ENCODE measurements around the gene WNT9B.

The WNT9B gene

DNA sequence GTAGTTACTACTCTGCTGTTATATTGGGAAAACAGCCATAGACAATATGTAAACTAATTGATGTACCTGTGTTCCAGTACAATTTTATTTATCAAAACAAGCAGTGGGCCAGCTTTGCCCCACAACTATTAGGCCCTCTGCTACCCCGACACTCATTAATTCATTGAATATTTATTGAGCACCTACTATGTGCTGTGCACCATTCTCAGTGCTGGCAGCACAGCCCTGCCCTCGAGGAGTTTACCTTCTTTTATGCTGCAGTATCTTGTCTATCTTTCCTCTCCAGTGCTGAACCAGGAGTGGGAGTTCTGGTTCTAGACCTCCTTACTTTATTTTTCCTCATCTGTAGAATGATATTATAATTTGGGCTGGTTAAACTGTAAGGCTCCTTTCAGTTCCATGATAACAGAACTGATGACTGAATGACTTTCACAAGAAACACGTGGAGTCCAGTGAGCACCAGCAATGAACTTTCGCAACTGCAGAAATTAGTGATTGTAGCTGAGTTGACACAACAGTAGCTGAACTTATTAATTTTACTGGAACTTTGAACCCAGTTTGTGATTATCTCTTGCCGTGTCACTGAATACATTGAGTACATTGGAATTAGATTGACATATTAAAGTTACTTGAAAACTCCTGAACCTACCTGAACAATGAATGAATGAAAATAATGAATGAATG is 73.9 kb downstream of the WNT9B start:
- no peak for DNase-seq (ENCODE audit: extremely low spot score)
- CTCF ChIA-PET, result interaction anchor here (3.7 kb wide), 1 partner anchor 16 kb away, joined by 23 read pairs; no protein-coding TSS in a partner anchor
- POLR2A ChIA-PET, result no interaction called here
- TF ChIP-seq, protein P1, sequence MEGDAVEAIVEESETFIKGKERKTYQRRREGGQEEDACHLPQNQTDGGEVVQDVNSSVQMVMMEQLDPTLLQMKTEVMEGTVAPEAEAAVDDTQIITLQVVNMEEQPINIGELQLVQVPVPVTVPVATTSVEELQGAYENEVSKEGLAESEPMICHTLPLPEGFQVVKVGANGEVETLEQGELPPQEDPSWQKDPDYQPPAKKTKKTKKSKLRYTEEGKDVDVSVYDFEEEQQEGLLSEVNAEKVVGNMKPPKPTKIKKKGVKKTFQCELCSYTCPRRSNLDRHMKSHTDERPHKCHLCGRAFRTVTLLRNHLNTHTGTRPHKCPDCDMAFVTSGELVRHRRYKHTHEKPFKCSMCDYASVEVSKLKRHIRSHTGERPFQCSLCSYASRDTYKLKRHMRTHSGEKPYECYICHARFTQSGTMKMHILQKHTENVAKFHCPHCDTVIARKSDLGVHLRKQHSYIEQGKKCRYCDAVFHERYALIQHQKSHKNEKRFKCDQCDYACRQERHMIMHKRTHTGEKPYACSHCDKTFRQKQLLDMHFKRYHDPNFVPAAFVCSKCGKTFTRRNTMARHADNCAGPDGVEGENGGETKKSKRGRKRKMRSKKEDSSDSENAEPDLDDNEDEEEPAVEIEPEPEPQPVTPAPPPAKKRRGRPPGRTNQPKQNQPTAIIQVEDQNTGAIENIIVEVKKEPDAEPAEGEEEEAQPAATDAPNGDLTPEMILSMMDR (IDR thresholded peaks at IDR 0.05; ENCODE audit: control extremely low read depth, extremely low read depth, low read depth, missing control alignments), result no peak

DNA sequence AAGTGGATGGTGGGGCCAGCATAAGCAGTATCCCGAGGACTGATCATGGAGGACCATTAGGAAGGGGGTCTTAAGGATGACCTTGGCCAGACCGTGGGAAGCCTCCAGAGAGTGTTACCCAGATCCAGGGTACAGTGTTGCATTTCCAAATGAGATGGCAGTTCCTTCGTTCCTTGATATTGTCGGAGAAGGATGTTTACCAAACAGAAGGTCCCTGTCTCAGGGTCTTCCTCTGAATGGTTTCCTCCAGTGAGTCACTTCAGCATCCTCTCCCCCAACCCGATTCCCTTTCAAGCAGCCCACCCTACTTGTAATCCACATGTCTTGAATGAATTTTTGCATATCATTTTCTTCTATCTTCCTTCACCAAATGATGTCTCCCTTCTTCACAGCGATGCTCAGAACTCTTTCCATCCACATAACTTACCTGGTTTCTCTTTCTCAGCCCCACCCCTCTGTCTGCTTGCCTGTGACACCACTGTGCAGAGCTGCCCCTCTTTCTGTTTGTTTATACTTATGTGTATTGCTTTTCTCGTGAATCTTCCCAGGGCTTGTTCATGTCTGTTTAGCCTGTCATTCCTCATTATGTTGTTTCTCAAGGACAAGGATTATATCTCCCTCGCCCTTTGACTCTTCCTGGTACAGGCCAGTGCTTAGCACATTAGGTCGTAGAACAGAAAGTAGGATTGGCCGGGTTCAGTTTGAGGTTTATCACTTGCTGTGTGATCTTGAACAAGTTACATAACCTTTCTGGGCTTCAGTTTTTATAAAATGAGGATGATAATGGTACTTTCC is 77.3 kb downstream of the WNT9B start:
- no peak for DNase-seq (ENCODE audit: extremely low spot score)
- TF ChIP-seq, protein P1 (IDR thresholded peaks at IDR 0.05; ENCODE audit: control extremely low read depth, extremely low read depth, low read depth, missing control alignments), result no peak
- ChIA-PET POLR2A (no interaction called here), CTCF (interaction anchor here (3.7 kb wide), 1 partner anchor 13 kb away, joined by 23 read pairs; no protein-coding TSS in a partner anchor)

DNA sequence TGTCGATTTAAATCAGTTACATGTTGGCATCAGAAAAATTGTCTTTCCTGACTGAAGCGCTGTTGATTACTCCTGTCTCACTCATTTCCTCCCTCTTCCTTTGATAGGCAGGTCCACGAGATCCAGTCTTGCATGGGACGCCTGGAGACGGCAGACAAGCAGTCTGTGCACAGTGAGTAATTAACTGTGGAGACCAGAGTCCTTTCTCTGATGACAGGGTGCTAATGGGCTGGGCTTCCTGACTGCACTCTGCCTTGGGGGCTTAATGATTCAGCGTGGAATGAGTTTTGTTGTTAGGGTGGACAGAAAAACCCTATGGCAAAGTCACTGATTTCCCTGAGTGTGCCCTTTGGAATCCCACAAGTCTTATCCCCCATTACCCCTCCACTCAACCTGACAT is 78.0 kb downstream of the WNT9B start:
- no peak for DNase-seq (ENCODE audit: extremely low spot score)
- CTCF ChIA-PET, result interaction anchor here (1.0 kb wide), 1 partner anchor 10 kb away, joined by 3 read pairs; no protein-coding TSS in a partner anchor
- POLR2A ChIA-PET, result no interaction called here
- TF ChIP-seq, protein P1 (IDR thresholded peaks at IDR 0.05; ENCODE audit: control extremely low read depth, extremely low read depth, low read depth, missing control alignments), result no peak

DNA sequence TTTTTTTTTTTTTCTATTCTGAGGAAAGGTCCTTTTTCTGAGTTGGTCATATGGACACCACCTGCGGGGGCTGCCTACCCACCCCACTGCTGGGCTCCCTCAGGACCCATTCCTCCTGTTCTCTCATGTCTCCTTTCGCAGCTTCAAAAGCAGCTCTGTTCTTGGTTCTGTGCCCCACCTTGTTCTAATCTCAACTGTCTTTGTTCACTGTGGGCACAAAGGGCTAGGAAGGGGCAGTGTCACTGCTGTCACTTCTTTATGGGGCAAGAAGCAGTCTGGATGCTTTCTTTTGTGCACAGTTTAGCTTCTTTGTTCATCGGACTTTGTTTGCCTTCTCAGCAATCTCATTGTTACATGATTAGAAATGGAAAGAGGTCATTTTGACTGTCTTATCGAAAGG is 78.7 kb downstream of the WNT9B start:
- TF ChIP-seq, protein P1 (IDR thresholded peaks at IDR 0.05; ENCODE audit: control extremely low read depth, extremely low read depth, low read depth, missing control alignments), result no peak
- ChIA-PET CTCF (interaction anchor here (1.0 kb wide), 2 partner anchors 9 to 13 kb away, joined by 3 to 6 read pairs; no protein-coding TSS in a partner anchor), POLR2A (no interaction called here)
- DNase-seq (ENCODE audit: extremely low spot score), result no peak

DNA sequence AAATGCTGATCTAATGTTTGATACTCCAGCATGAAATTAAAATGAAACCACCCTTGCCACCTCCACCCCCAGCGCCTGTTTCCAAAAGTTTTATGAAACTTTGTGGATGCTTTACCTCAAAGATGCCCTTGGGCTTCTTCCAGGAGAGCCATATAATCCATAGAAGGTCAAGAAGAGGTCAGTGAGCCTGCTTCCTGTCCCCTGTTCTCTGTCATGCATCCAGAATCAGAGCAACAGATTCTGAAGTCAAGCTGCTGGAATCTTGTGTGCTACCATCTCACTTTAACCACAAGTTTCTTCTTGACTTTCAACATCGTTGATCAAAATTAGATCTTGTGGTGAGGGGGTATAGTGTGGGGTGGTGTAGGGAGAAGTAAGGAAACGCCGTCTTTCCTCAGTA is 80.2 kb downstream of the WNT9B start:
- TF ChIP-seq, protein P1 (IDR thresholded peaks at IDR 0.05; ENCODE audit: control extremely low read depth, extremely low read depth, low read depth, missing control alignments), result no peak
- POLR2A ChIA-PET, result no interaction called here
- CTCF ChIA-PET, result no interaction called here
- DNase-seq (ENCODE audit: extremely low spot score), result no peak

DNA sequence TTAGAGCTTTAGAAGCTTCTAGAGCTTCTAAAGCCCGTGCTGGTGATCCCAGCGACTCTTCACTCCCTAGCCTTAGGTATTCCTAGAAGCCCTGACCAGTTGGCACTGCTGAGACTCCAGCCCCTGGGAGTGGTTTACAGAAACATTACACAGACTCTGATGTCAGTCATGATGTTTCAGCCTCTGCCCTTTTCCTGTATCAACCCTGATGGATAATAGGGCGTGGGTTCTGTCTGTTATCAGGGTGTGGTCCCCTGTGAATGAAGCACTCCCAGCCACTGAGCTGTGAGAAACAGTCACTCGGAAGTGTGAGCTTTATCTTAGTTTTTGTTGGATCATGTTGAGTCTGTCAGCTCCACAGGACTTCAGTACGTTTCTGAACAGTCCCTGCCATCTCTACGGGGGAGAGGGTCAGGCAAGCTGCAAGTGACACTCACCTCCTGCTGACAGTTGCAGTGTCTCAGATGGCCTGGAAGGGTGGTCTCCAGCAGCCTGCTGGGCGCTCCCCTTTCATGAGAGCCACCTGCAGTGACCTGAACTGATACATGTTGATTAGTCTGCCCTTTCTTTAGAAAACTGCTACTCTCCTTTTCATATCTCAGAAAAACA is 84.4 kb downstream of the WNT9B start:
- TF ChIP-seq, protein P1 (IDR thresholded peaks at IDR 0.05; ENCODE audit: control extremely low read depth, extremely low read depth, low read depth, missing control alignments), result no peak
- POLR2A ChIA-PET, result no interaction called here
- DNase-seq (ENCODE audit: extremely low spot score), result no peak
- CTCF ChIA-PET, result no interaction called here

Data from GM10248 (cell line).